ENCODE results near the gene TGM4. TPM values are rescaled to one million over a fixed set of nuclear protein-coding genes. Genes with fewer than 3 reads are reported as not detected.

TGM4 gene
- total RNA-seq, 1 donor from 2014 or later, result 0.13 TPM

GRCh38 chr3:44880284-44880683 lies 5.9 kb downstream of the TGM4 start:
- DNase-seq (ENCODE audit: low read depth in 2 of 2), result no peak

- no peak for DNase-seq (ENCODE audit: low read depth in 2 of 2)
Observed at GRCh38 chr3:44883213-44883955, 9.0 kb downstream of the TGM4 start.

GRCh38 chr3:44883999-44884431 lies 9.6 kb downstream of the TGM4 start:
- peak; percentile 82 to 96 for DNase-seq (ENCODE audit: low read depth in 2 of 2)

- peak; percentile 88 to 97 for DNase-seq (ENCODE audit: low read depth in 2 of 2)
Observed at GRCh38 chr3:44885618-44886017, 11.2 kb downstream of the TGM4 start.

GRCh38 chr3:44886561-44886960 lies 12.2 kb downstream of the TGM4 start:
- DNase-seq (ENCODE audit: low read depth in 2 of 2), result peak in 1 of 2 donors; percentile 14

GRCh38 chr3:44887101-44887500 lies 12.7 kb downstream of the TGM4 start:
- DNase-seq (ENCODE audit: low read depth in 2 of 2), result no peak

- no peak for DNase-seq (ENCODE audit: low read depth in 2 of 2)
Observed at GRCh38 chr3:44890258-44890657, 15.8 kb downstream of the TGM4 start.

- no peak for DNase-seq (ENCODE audit: low read depth in 2 of 2)
Observed at GRCh38 chr3:44890852-44891251, 16.4 kb downstream of the TGM4 start.

- DNase-seq (ENCODE audit: low read depth in 2 of 2), result peak in 1 of 2 donors; percentile 20
Observed at GRCh38 chr3:44892689-44893088, 18.3 kb downstream of the TGM4 start.

GRCh38 chr3:44893097-44893496 lies 18.7 kb downstream of the TGM4 start:
- DNase-seq (ENCODE audit: low read depth in 2 of 2), result peak in 1 of 2 donors; percentile 31

- peak in 1 of 2 donors; percentile 6 for DNase-seq (ENCODE audit: low read depth in 2 of 2)
Observed at GRCh38 chr3:44894485-44894884, 20.1 kb downstream of the TGM4 start.

- DNase-seq (ENCODE audit: low read depth in 2 of 2), result no peak
Observed at GRCh38 chr3:44896440-44896839, 22.0 kb downstream of the TGM4 start.

GRCh38 chr3:44899683-44900367 lies 25.4 kb downstream of the TGM4 start:
- DNase-seq (ENCODE audit: low read depth in 2 of 2), result no peak

- DNase-seq (ENCODE audit: low read depth in 2 of 2), result no peak
Observed at GRCh38 chr3:44902628-44903027, 28.2 kb downstream of the TGM4 start.

GRCh38 chr3:44903314-44903713 lies 28.9 kb downstream of the TGM4 start:
- DNase-seq (ENCODE audit: low read depth in 2 of 2), result no peak

- no peak for DNase-seq (ENCODE audit: low read depth in 2 of 2)
Observed at GRCh38 chr3:44903751-44904150, 29.3 kb downstream of the TGM4 start.

- DNase-seq (ENCODE audit: low read depth in 2 of 2), result no peak
Observed at GRCh38 chr3:44905446-44906157, 31.2 kb downstream of the TGM4 start.

- no peak for DNase-seq (ENCODE audit: low read depth in 2 of 2)
Observed at GRCh38 chr3:44906997-44907396, 32.6 kb downstream of the TGM4 start.

- DNase-seq (ENCODE audit: low read depth in 2 of 2), result no peak
Observed at GRCh38 chr3:44907612-44908011, 33.2 kb downstream of the TGM4 start.

GRCh38 chr3:44909063-44909462 lies 34.7 kb downstream of the TGM4 start:
- no peak for DNase-seq (ENCODE audit: low read depth in 2 of 2)

- no peak for DNase-seq (ENCODE audit: low read depth in 2 of 2)
Observed at GRCh38 chr3:44910693-44911092, 36.3 kb downstream of the TGM4 start.

GRCh38 chr3:44913868-44914468 lies 39.6 kb downstream of the TGM4 start:
- peak; percentile 61 to 78 for DNase-seq (ENCODE audit: low read depth in 2 of 2)
